Activated naive CD4-positive, alpha-beta T cell treated with anti-CD3 and anti-CD28 coated beads, Interleukin-2, amount 50 U/mL, for 72 hours (primary cell): ENCODE measurements around the gene RFTN1. TPM values are rescaled to one million over a fixed set of nuclear protein-coding genes. Genes with fewer than 3 reads are reported as not detected.
"Not testable (repeated sequence)": the region's sequence is repeated elsewhere in the genome, so short reads cannot be mapped to it uniquely, and the experiment has no call there.

Experiments used
- ATAC-seq, 2 donors: fragments of 150-1000 bp; cut with Tn5 transposase; 2 replicates each; pipeline ENCODE4 v1.10.0; 2021; ENCODE audit warnings: mild to moderate bottlenecking in 2 of 2, moderate library complexity in 2 of 2
- DNase-seq, 2 donors: peaks; one replicate each; pipeline ENCODE4 v3.0.0; 2021 to 2022; ENCODE audit warnings: low spot score in 2 of 2
- H3K27ac Mint-ChIP-seq, 2 donors: one replicate each; pipeline ENCODE4 v1.8.0; 2022; ENCODE audit warnings: mild to moderate bottlenecking in 2 of 2, mixed read lengths in 2 of 2
- H3K36me3 Mint-ChIP-seq, 2 donors: one replicate each; pipeline ENCODE4 v1.8.0; 2022; ENCODE audit warnings: mixed read lengths in 2 of 2
- H3K9me3 Mint-ChIP-seq, 2 donors: one replicate each; pipeline ENCODE4 v1.8.0; 2022; ENCODE audit warnings: mixed read lengths in 2 of 2
- total RNA-seq, 2 donors: library from RNA; stranded (reverse); gene quantifications; one replicate each; pipeline ENCODE4 v1.2.3, GENCODE V29; 2022

The RFTN1 gene
- total RNA-seq, 2 donors from 2014 or later = 94.3 to 111 TPM

GRCh38 chr3:16325850-16326249 lies 187.6 kb downstream of the RFTN1 start:
- no peak for ATAC-seq
- peaks cover 10 to 37% of the 10 kb centered on the region in 2 donors for H3K36me3 Mint-ChIP-seq
- H3K27ac Mint-ChIP-seq = peak overlapping the region in 1 of 2 donors; percentile 85
- no peak for DNase-seq
- no peaks in the 10 kb centered on the region for H3K9me3 Mint-ChIP-seq

DNA sequence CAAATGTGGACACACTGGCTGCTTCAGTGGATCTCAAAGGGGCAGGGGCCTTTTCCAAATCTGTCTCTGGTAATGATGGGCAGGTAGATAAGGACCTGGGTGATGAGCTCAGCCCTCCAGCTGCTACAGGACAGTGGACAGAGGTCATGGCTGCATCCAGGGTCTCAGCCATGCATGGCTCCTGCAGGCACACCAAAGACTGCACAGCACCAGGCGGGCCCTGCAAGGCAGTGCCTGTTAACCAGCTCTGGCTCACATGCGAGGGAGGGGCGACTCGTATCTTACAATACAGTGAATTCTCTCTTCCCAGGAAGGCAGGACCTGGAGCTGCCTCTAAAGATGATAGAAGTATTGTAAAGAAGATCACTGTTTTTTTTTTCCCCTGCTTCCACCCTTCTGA lies 189.8 kb downstream of the RFTN1 start:
- Mint-ChIP-seq H3K9me3 (no peaks in the 10 kb centered on the region), H3K36me3 (peaks cover 14 to 37% of the 10 kb centered on the region in 2 donors)

DNA sequence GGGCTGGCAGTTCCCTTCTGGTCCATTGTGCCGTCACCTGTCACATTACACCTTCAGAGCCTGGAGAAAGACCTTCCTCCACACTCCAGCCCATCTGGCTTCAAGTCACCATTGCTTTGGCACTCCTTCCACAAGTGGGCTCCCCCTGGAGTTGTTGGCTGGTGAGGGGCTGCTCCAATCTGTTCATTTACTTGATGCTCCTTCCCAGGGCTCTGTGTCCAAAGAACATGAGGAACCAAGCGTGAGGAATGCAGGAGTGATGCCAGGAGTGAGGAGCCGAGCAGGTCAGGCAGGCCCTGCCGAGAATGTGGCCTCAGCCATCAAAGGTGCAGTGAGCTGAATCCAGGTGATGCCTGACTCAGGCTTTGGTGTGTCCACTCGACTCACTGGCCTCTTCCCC lies 191.3 kb downstream of the RFTN1 start:
- Mint-ChIP-seq H3K27ac (peak overlapping the region; percentile 73 to 81), H3K9me3 (no peaks in the 10 kb centered on the region), H3K36me3 (peaks cover 26 to 45% of the 10 kb centered on the region in 2 donors)
- ATAC-seq = no peak
- DNase-seq = no peak

More for the DNA sequence above, 189.8 kb downstream of the RFTN1 start:
- ATAC-seq = no peak
- peak overlapping the region; percentile 73 to 78 for H3K27ac Mint-ChIP-seq
- no peak for DNase-seq

GRCh38 chr3:16320711-16321110 lies 192.8 kb downstream of the RFTN1 start:
- DNase-seq (no peak), ATAC-seq (no peak)
- H3K9me3 Mint-ChIP-seq = no peaks in the 10 kb centered on the region
- peak overlapping the region; percentile 73 to 95 for H3K27ac Mint-ChIP-seq
- H3K36me3 Mint-ChIP-seq = peaks cover 36 to 51% of the 10 kb centered on the region in 2 donors

DNA sequence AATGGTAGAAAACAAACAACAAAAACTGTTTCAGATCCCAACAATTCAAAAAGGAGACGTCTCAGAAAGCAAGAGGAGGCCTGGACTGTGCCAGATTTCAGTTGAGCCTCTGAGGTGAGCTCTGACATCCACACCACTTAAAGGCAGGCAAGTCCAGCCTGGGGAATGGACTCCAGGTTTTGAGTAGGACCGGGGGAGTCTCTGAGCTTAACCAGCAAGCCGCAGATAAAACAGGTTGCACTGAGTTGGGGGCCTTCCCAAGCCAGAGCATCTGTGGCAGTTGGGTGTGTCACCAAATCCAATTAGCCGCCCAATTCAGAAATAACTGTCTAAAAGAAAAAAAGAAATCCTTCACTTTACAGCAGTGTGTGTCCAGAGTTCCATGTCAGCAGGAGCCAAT lies 193.8 kb downstream of the RFTN1 start:
- no peaks in the 10 kb centered on the region for H3K9me3 Mint-ChIP-seq
- ATAC-seq (no peak), DNase-seq (no peak)
- H3K36me3 Mint-ChIP-seq = peaks cover 38 to 55% of the 10 kb centered on the region in 2 donors
- H3K27ac Mint-ChIP-seq = peak overlapping the region; percentile 73 to 97

DNA sequence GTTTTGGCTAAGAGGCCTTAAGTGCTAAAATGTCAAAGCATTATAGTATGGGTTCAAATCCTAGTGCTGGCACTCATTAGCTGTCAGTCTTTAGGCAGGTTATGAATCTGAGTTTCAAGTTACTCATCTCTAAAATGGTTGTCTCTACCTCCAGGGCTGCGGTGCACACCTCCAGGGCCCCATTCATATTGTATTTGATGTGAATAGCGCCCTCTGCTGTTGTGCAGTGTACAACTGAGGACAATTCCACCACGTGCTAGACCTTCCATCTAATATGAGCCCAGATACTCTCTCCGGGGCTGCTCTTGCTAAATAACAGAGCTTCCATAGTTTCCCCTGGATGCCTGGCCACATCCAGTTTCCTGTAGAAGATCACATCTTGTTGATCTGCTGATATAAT lies 194.2 kb downstream of the RFTN1 start:
- peak overlapping the region; percentile 73 to 97 for H3K27ac Mint-ChIP-seq
- peaks cover 38 to 55% of the 10 kb centered on the region in 2 donors for H3K36me3 Mint-ChIP-seq
- ATAC-seq (peak; percentile 89 to 93), DNase-seq (peak; percentile 78 to 85)
- no peaks in the 10 kb centered on the region for H3K9me3 Mint-ChIP-seq

DNA sequence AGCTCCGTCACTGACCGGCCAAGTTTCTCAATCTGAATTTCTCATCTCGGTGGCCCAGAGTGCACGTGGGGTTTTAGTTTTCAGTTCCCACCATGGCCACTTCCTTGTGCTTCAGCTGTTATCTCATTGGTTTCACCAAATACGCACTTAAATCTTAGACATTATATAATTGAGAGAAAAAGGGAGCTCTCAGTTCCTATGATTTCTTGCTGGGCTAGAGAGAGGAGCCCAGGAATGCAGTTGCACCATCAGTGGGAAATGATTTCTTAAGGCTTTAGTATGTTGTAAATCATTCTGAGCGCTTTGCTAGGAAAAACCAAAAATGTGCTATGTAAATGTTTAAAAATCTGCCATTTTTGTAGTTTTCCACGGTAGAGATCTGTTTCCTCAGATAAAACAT lies 195.3 kb downstream of the RFTN1 start:
- Mint-ChIP-seq H3K9me3 (no peaks in the 10 kb centered on the region), H3K27ac (peak overlapping the region; percentile 73 to 97), H3K36me3 (peaks cover 38 to 55% of the 10 kb centered on the region in 2 donors)
- ATAC-seq = no peak
- DNase-seq = no peak

DNA sequence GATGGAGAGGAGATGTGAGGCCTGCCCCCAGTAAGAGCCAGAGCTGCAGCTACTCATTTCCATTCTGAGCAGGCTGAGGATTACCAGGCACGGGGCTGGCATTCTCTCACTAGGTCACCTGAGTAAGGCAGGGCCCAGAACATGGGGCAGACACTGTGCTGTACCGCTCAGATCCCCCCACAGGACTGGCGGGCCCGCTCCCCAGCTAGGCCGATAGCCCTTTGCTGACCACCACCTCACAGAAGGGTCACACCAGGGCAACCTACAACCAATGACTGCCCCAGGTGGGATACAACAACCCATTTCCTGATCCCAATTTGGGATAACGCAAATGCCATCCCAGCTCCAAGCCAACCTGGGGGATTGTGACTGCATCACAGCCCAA lies 195.9 kb downstream of the RFTN1 start:
- Mint-ChIP-seq H3K9me3 (no peaks in the 10 kb centered on the region), H3K27ac (peak overlapping the region; percentile 73 to 97), H3K36me3 (peaks cover 38 to 55% of the 10 kb centered on the region in 2 donors)
- DNase-seq (no peak), ATAC-seq (no peak)

DNA sequence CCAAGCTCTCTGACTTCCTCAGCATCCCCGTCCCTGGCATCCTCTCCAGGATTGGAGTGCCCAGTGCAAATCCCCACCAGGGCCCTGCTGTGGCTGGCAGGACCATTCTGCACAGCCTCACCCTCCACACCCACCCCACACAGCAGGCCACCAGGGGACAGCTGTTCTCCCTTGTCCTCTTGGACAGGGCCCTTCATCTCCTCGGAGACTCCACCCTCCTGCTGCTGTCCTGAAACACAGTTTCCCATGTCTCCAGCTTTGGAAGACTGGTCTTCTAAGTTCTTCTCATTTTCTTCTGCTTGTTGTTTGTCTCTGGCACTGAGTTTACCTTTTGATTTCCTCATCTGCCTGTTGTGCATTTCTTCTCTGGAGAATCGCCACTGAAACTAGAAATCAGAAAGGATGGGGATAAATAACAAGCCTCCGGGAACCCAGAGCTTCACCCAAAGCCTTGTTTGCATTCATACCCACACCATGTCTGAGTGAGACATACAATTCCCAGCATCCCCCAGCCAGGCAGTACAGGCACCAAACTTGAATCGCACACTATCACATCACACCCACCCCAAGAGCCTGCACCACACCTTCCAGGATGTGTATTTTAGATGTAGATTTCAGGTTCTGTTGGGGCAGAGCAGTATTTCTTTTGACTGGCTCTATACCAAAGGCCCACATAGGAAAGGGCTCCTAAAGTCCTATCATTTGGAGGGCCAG lies 196.5 kb downstream of the RFTN1 start:
- ATAC-seq (no peak), DNase-seq (no peak)
- no peaks in the 10 kb centered on the region for H3K9me3 Mint-ChIP-seq
- H3K27ac Mint-ChIP-seq = peak overlapping the region; percentile 73 to 97
- H3K36me3 Mint-ChIP-seq = peaks cover 38 to 57% of the 10 kb centered on the region in 2 donors

DNA sequence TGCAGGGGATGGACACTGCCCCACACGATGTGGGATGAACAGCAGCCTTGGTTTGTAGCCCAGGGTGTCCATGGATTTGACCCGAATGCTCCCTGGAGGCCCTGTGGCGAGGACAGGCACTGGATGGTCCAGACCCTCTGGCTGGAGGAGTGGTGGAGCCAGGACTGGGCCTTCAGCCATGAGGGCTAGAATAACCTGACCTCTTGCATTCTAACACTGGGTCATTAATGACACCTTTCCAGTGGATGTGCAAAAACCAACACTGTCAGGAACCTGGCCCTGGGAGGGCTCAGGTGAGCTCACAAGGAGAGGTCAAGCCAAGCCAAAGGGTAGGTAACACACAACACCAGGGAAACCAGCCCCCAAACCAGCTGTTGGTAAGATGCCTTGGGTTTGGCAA lies 197.1 kb downstream of the RFTN1 start:
- ATAC-seq (no peak), DNase-seq (no peak)
- Mint-ChIP-seq H3K36me3 (peaks cover 43 to 62% of the 10 kb centered on the region in 2 donors), H3K9me3 (no peaks in the 10 kb centered on the region), H3K27ac (peak overlapping the region in 1 of 2 donors; percentile 73)

DNA sequence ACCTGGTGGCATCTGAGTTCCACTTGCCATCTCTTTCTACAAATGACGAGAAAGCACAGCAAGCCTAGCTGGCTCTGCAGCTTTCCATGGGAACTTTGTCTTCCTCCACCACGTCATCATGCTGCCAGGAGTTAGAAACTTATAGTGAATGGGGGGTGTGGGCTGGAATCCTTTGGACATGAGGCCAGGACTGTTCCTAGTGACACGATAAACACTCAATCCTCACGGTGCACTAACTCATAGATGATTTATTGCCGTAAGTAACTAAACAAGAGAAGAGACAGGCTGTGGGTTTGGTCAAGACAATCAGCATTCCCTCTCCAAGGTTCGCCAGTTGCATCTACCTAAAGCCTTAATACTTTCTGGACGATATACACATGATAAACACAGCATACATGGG lies 197.9 kb downstream of the RFTN1 start:
- Mint-ChIP-seq H3K27ac (peak overlapping the region; percentile 70 to 73), H3K36me3 (peaks cover 42 to 56% of the 10 kb centered on the region in 2 donors), H3K9me3 (no peaks in the 10 kb centered on the region)
- no peak for DNase-seq
- ATAC-seq = no peak

- peak overlapping the region; percentile 72 to 75 for H3K27ac Mint-ChIP-seq
- DNase-seq = no peak
Observed at GRCh38 chr3:16313886-16314645, 199.4 kb downstream of the RFTN1 start.

GRCh38 chr3:16311960-16312451 lies 201.5 kb downstream of the RFTN1 start:
- DNase-seq = no peak
- H3K27ac Mint-ChIP-seq = peak overlapping the region; percentile 83 to 91
- ATAC-seq = peak; percentile 12 to 48
- peaks cover 24 to 47% of the 10 kb centered on the region in 2 donors for H3K36me3 Mint-ChIP-seq
- no peaks in the 10 kb centered on the region for H3K9me3 Mint-ChIP-seq

More at GRCh38 chr3:16313886-16314645, 199.4 kb downstream of the RFTN1 start:
- no peak for ATAC-seq
- Mint-ChIP-seq H3K36me3 (peaks cover 32 to 44% of the 10 kb centered on the region in 2 donors), H3K9me3 (no peaks in the 10 kb centered on the region)

- not testable (repeated sequence) for DNase-seq, H3K9me3 Mint-ChIP-seq, ATAC-seq
- Mint-ChIP-seq H3K27ac (peak overlapping the region; percentile 89 to 90), H3K36me3 (peaks cover 21 to 48% of the 10 kb centered on the region in 2 donors)
Observed at GRCh38 chr3:16310486-16310885, 203.0 kb downstream of the RFTN1 start.

GRCh38 chr3:16309558-16309957 lies 203.9 kb downstream of the RFTN1 start:
- ATAC-seq (peak; percentile 74 to 85), DNase-seq (no peak)
- H3K36me3 Mint-ChIP-seq = peaks cover 25 to 56% of the 10 kb centered on the region in 2 donors
- H3K27ac Mint-ChIP-seq = peak overlapping the region; percentile 89 to 90
- H3K9me3 Mint-ChIP-seq = no peaks in the 10 kb centered on the region

- H3K9me3 Mint-ChIP-seq = no peaks in the 10 kb centered on the region
- ATAC-seq = no peak
- peaks cover 30 to 61% of the 10 kb centered on the region in 2 donors for H3K36me3 Mint-ChIP-seq
- peak overlapping the region; percentile 77 to 90 for H3K27ac Mint-ChIP-seq
- DNase-seq = no peak
Observed at GRCh38 chr3:16308727-16309126, 204.8 kb downstream of the RFTN1 start.
